ENCODE results near the gene LAMA2. TPM values are rescaled to one million over a fixed set of nuclear protein-coding genes. Genes with fewer than 3 reads are reported as not detected.

The LAMA2 gene
- total RNA-seq, 2 donors from 2014 or later = 111 to 217 TPM

- no peaks in the 10 kb centered on the region for H3K4me1 ChIP-seq (ENCODE audit: control insufficient read depth in 1 of 2, low read depth in 2 of 2)
- H3K27me3 ChIP-seq (replicated peaks; ENCODE audit: insufficient read depth) = no peaks in the 10 kb centered on the region
- no peaks in the 10 kb centered on the region for H3K36me3 ChIP-seq
- H3K4me3 ChIP-seq = no peak overlapping the region
- no peak overlapping the region for H3K27ac ChIP-seq
- TF ChIP-seq, protein P1, sequence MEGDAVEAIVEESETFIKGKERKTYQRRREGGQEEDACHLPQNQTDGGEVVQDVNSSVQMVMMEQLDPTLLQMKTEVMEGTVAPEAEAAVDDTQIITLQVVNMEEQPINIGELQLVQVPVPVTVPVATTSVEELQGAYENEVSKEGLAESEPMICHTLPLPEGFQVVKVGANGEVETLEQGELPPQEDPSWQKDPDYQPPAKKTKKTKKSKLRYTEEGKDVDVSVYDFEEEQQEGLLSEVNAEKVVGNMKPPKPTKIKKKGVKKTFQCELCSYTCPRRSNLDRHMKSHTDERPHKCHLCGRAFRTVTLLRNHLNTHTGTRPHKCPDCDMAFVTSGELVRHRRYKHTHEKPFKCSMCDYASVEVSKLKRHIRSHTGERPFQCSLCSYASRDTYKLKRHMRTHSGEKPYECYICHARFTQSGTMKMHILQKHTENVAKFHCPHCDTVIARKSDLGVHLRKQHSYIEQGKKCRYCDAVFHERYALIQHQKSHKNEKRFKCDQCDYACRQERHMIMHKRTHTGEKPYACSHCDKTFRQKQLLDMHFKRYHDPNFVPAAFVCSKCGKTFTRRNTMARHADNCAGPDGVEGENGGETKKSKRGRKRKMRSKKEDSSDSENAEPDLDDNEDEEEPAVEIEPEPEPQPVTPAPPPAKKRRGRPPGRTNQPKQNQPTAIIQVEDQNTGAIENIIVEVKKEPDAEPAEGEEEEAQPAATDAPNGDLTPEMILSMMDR (IDR thresholded peaks at IDR 0.05) = no peak
- H3K9me3 ChIP-seq = no peaks in the 10 kb centered on the region
- ATAC-seq (ENCODE audit: insufficient number of reproducible peaks, low FRiP score, low read depth) (no peak), DNase-seq (ENCODE audit: low spot score) (no peak)
These were observed 642.1 kb downstream of the LAMA2 start for GRCh38 chr6:129525055-129525454.

DNA sequence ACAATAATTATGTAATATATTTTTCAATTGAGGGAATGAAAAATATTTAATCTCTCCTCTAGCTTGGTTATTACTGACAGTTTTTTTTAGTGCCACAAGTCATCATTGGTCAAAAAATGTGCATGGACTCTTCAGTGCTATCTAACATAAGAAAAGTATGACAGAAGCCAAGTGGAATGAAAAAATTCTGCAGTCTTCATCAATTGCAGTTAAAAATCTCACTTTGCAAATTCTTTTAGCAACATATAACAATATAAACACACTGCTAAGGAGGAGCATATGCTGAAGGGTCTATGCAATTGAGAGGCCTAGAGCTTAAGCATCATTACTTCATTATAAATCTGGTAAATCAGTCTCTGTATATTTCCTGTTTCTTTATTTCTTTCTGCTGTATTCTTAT, 652.0 kb downstream of the LAMA2 start:
- no peaks in the 10 kb centered on the region for H3K27me3 ChIP-seq (replicated peaks; ENCODE audit: insufficient read depth)
- H3K36me3 ChIP-seq = no peaks in the 10 kb centered on the region
- H3K9me3 ChIP-seq = no peaks in the 10 kb centered on the region
- DNase-seq (ENCODE audit: low spot score) (no peak), ATAC-seq (ENCODE audit: insufficient number of reproducible peaks, low FRiP score, low read depth) (no peak)
- no peak overlapping the region for H3K4me3 ChIP-seq
- no peak overlapping the region for H3K27ac ChIP-seq
- TF ChIP-seq, protein P1 (IDR thresholded peaks at IDR 0.05) = no peak
- H3K4me1 ChIP-seq (ENCODE audit: control insufficient read depth in 1 of 2, low read depth in 2 of 2) = no peaks in the 10 kb centered on the region

DNA sequence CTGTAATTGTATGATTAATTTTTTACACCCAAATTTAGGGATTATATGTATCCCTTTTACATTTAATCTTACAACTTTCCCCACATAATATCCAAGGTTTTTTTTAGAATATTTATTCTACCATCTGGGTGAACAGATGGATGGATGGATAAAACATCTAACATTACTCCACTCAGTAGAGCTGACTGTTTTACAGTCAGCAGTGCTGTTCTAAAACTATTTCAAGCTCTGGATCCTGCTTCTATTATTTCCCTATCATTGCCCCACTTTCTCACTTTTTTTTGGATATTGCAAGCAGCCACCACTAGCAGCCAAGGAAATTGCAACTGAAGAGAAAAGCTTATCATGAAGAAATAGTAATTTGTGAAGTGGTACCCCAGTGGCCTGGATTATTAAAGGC, 653.3 kb downstream of the LAMA2 start:
- Histone ChIP-seq H3K9me3 (no peaks in the 10 kb centered on the region), H3K4me3 (no peak overlapping the region), H3K27ac (no peak overlapping the region), H3K36me3 (no peaks in the 10 kb centered on the region), H3K4me1 (ENCODE audit: control insufficient read depth in 1 of 2, low read depth in 2 of 2) (no peaks in the 10 kb centered on the region), H3K27me3 (replicated peaks; ENCODE audit: insufficient read depth) (no peaks in the 10 kb centered on the region)
- TF ChIP-seq, protein P1 (IDR thresholded peaks at IDR 0.05) = no peak
- ATAC-seq (ENCODE audit: insufficient number of reproducible peaks, low FRiP score, low read depth) (no peak), DNase-seq (ENCODE audit: low spot score) (no peak)

DNA sequence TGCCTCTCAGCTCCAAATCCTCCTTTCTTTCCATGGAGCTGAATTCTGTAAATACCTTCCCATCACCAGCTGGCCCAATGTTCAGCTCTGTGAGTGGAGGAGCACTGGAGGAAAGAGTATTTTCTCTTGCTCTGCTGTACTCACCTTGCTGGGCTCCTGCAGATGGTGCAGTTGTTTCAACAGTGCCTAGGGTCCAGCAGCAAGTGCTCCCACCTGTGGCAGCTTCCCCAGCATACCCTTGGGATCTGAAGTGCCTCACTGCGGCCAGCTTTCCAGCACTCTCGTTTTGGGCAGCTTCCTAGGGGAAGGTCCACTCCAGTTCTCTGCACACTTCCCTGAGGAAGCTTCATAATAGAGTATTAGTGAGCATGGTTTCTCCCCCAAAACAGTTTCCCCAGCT, 656.1 kb downstream of the LAMA2 start:
- H3K27me3 ChIP-seq (replicated peaks; ENCODE audit: insufficient read depth) = no peaks in the 10 kb centered on the region
- DNase-seq (ENCODE audit: low spot score) = no peak
- no peak for ATAC-seq (ENCODE audit: insufficient number of reproducible peaks, low FRiP score, low read depth)
- no peak overlapping the region for H3K27ac ChIP-seq
- no peaks in the 10 kb centered on the region for H3K9me3 ChIP-seq
- H3K4me1 ChIP-seq (ENCODE audit: control insufficient read depth in 1 of 2, low read depth in 2 of 2) = no peaks in the 10 kb centered on the region
- H3K36me3 ChIP-seq = no peaks in the 10 kb centered on the region
- TF ChIP-seq, protein P1 (IDR thresholded peaks at IDR 0.05) = no peak
- H3K4me3 ChIP-seq = no peak overlapping the region

- no peak for DNase-seq (ENCODE audit: low spot score)
- H3K27me3 ChIP-seq (replicated peaks; ENCODE audit: insufficient read depth) = no peaks in the 10 kb centered on the region
- H3K36me3 ChIP-seq = no peaks in the 10 kb centered on the region
- TF ChIP-seq, protein P1 (IDR thresholded peaks at IDR 0.05) = no peak
- ATAC-seq (ENCODE audit: insufficient number of reproducible peaks, low FRiP score, low read depth) = no peak
- H3K9me3 ChIP-seq = no peaks in the 10 kb centered on the region
- no peak overlapping the region for H3K27ac ChIP-seq
- H3K4me3 ChIP-seq = no peak overlapping the region
- no peaks in the 10 kb centered on the region for H3K4me1 ChIP-seq (ENCODE audit: control insufficient read depth in 1 of 2, low read depth in 2 of 2)
These were observed 659.8 kb downstream of the LAMA2 start for GRCh38 chr6:129542705-129543104.
